CD4-positive, alpha-beta T cell treated with Interleukin-12 subunit alpha and Interleukin-12 subunit beta, for 1 hour (primary cell): ENCODE data around the gene E2F6.
A peak's percentile ranks its signal among the peaks of the same experiment; 100 is the strongest.

Experiments used
- DNase-seq: peaks from one replicate; pipeline ENCODE4 v3.0.0-alpha.2; 2020

The E2F6 gene

GRCh38 chr2:11450791-11451190 lies 15.2 kb downstream of the E2F6 start:
- DNase-seq = no peak

GRCh38 chr2:11446733-11447248 lies 19.2 kb downstream of the E2F6 start:
- DNase-seq = peak; percentile 66

GRCh38 chr2:11444737-11445136 lies 21.2 kb downstream of the E2F6 start:
- DNase-seq = no peak

GRCh38 chr2:11438555-11439080 lies 27.3 kb downstream of the E2F6 start:
- DNase-seq = no peak

GRCh38 chr2:11437602-11438001 lies 28.4 kb downstream of the E2F6 start:
- DNase-seq = no peak

GRCh38 chr2:11435036-11435435 lies 30.9 kb downstream of the E2F6 start:
- DNase-seq = no peak

GRCh38 chr2:11434443-11434842 lies 31.5 kb downstream of the E2F6 start:
- no peak for DNase-seq

- DNase-seq = no peak
Measured at GRCh38 chr2:11433822-11434221, 32.1 kb downstream of the E2F6 start.

GRCh38 chr2:11430729-11431128 lies 35.2 kb downstream of the E2F6 start:
- no peak for DNase-seq

GRCh38 chr2:11427224-11427623 lies 38.7 kb downstream of the E2F6 start:
- no peak for DNase-seq

- no peak for DNase-seq
Measured at GRCh38 chr2:11422901-11423435, 43.0 kb downstream of the E2F6 start.

GRCh38 chr2:11422491-11422865 lies 43.5 kb downstream of the E2F6 start:
- no peak for DNase-seq

GRCh38 chr2:11421863-11422490 lies 44.0 kb downstream of the E2F6 start:
- DNase-seq = no peak

- no peak for DNase-seq
Measured at GRCh38 chr2:11420671-11421070, 45.3 kb downstream of the E2F6 start.

GRCh38 chr2:11420190-11420589 lies 45.8 kb downstream of the E2F6 start:
- no peak for DNase-seq

GRCh38 chr2:11419781-11420180 lies 46.2 kb downstream of the E2F6 start:
- DNase-seq = no peak

- DNase-seq = no peak
Measured at GRCh38 chr2:11417946-11418585, 47.9 kb downstream of the E2F6 start.

- no peak for DNase-seq
Measured at GRCh38 chr2:11416931-11417330, 49.0 kb downstream of the E2F6 start.

GRCh38 chr2:11416186-11416585 lies 49.8 kb downstream of the E2F6 start:
- no peak for DNase-seq

GRCh38 chr2:11414372-11415124 lies 51.4 kb downstream of the E2F6 start:
- DNase-seq = no peak

- no peak for DNase-seq
Measured at GRCh38 chr2:11412449-11412810, 53.5 kb downstream of the E2F6 start.

- peak; percentile 2 for DNase-seq
Measured at GRCh38 chr2:11411768-11412448, 54.1 kb downstream of the E2F6 start.

- no peak for DNase-seq
Measured at GRCh38 chr2:11411244-11411643, 54.7 kb downstream of the E2F6 start.
